K562 (cell line): ENCODE results near the gene MAD1L1. TPM values are rescaled to one million over a fixed set of nuclear protein-coding genes. Genes with fewer than 3 reads are reported as not detected.
A peak's percentile ranks its signal among the peaks of the same experiment; 100 is the strongest.

Source experiments
- ATAC-seq: fragments of 200-7000 bp; cut with Tn5 transposase; 3 replicates; pipeline ENCODE4 v1.9.1; 2020; ENCODE audit warnings: moderate library complexity
- BruUV-seq: library from RNA; stranded (reverse); fragments of 400-500 nt; replicated peaks from 2 replicates; lab custom pipeline; 2021; lab: Mats Ljungman, UMichigan
- CTCF ChIA-PET: fragments of 300-600 bp; formaldehyde crosslinking; extraction: SDS; loops from one replicate; lab custom pipeline; 2021; ENCODE audit warnings: low intra/inter-chr PET ratio; lab: Yijun Ruan, JAX
- POLR2A ChIA-PET: fragments of 300-600, 350-650 bp; sonication (Branson Sonifier 250); formaldehyde crosslinking; extraction: SDS; loops from one replicate; lab custom pipeline; 2021; ENCODE audit warnings: antibody characterized with exemption, inconsistent platforms; lab: Yijun Ruan, JAX
- DNase-seq, 4 experiments: peaks; one replicate each; pipeline versions ENCODE4 v3.0.0 to v3.0.0-alpha.2; 2011 to 2018; ENCODE audit warnings: low spot score in 3 of 4, mixed read lengths in 3 of 4; ENCODE audit errors: extremely low read depth in 1 of 4
- FAIRE-seq: peaks from 2 replicates; lab custom pipeline; 2011; peaks lifted over from hg19 to GRCh38; lab: Jason Lieb, UNC
- H2AFZ ChIP-seq: 2 replicates; pipeline ENCODE4 v1.6.0; 2011; ENCODE audit warnings: low read depth, low read length, control low read depth, inconsistent platforms
- H3K27ac ChIP-seq: fragments of 200-600 bp; 3 replicates; pipeline ENCODE4 v1.8.0; 2011; ENCODE audit warnings: low read depth, mild to moderate bottlenecking, control low read depth, inconsistent platforms, low read length, moderate library complexity, mixed read lengths; ENCODE audit errors: extremely low read depth
- H3K27me3 ChIP-seq, 2 experiments: fragments of 300-600 bp in 1 of 2; 2 replicates in 1 of 2; 3 replicates in 1 of 2; pipeline versions ENCODE4 v1.6.0 to v1.8.0; 2011; ENCODE audit warnings: inconsistent platforms in 2 of 2, low read length in 2 of 2, mild to moderate bottlenecking in 1 of 2, mixed read lengths in 1 of 2, moderate library complexity in 1 of 2; ENCODE audit not compliant: control insufficient read depth in 2 of 2, insufficient read depth in 2 of 2
- H3K36me3 ChIP-seq: fragments of 300-600 bp; 3 replicates; pipeline ENCODE4 v1.8.0; 2011; ENCODE audit warnings: mild to moderate bottlenecking, low read length, inconsistent platforms; ENCODE audit not compliant: control insufficient read depth, insufficient read depth
- H3K4me1 ChIP-seq, 2 experiments: fragments of 200-600 bp in 1 of 2; replicated peaks in 1 of 2; 2 replicates in 1 of 2; 3 replicates in 1 of 2; pipeline versions ENCODE4 v1.5.1 to v1.8.0; 2011; ENCODE audit warnings: inconsistent platforms in 2 of 2, low read length in 2 of 2, mild to moderate bottlenecking in 1 of 2, mixed read lengths in 1 of 2, moderate library complexity in 1 of 2; ENCODE audit not compliant: control insufficient read depth in 2 of 2, insufficient read depth in 2 of 2
- H3K4me2 ChIP-seq: 2 replicates; pipeline ENCODE4 v1.6.1; 2011; ENCODE audit warnings: low read length, control low read depth, inconsistent platforms, mixed read lengths; ENCODE audit not compliant: insufficient read depth
- H3K4me3 ChIP-seq: fragments of 200-600 bp; sonication (generic), shearing (Covaris generic); 2 replicates; pipeline ENCODE4 v1.5.1; 2016; ENCODE audit warnings: control low read depth, inconsistent platforms
- H3K79me2 ChIP-seq: fragments of 200-600 bp; 3 replicates; pipeline ENCODE4 v1.8.0; 2011; ENCODE audit warnings: low read length, inconsistent platforms; ENCODE audit not compliant: control insufficient read depth, insufficient read depth
- H3K9ac ChIP-seq, 2 experiments: 2 replicates each; pipeline versions ENCODE4 v1.6.0 to v1.6.1; 2011; ENCODE audit warnings: low read depth in 2 of 2, low read length in 2 of 2, control low read depth in 1 of 2, inconsistent platforms in 1 of 2, mild to moderate bottlenecking in 1 of 2, mixed read lengths in 1 of 2; ENCODE audit not compliant: insufficient read depth in 1 of 2
- H3K9me1 ChIP-seq: one replicate; pipeline ENCODE4 v1.6.0; 2011; ENCODE audit warnings: inconsistent platforms, mild to moderate bottlenecking, low read length, moderate library complexity; ENCODE audit not compliant: control insufficient read depth, insufficient read depth
- H3K9me3 ChIP-seq: replicated peaks from 2 replicates; pipeline ENCODE4 v1.5.1; 2011; ENCODE audit warnings: low read depth, low read length, inconsistent platforms; ENCODE audit not compliant: control insufficient read depth, insufficient read depth
- H4K20me1 ChIP-seq: replicated peaks from 2 replicates; pipeline ENCODE4 v1.6.1; 2011; ENCODE audit warnings: low read length, inconsistent platforms, mixed read lengths; ENCODE audit not compliant: control insufficient read depth, insufficient read depth
- CCAR2 ChIP-seq: fragments of 200-400 bp; formaldehyde crosslinking; IDR thresholded peaks from 2 replicates; pipeline ENCODE4 v1.6.1; 2017; ENCODE audit warnings: mild to moderate bottlenecking, low read depth, low read length
- DDX20 ChIP-seq: fragments of 450-650 bp; IDR thresholded peaks from 2 replicates; pipeline ENCODE4 v1.6.1; 2016; ENCODE audit warnings: missing genetic modification characterization, low read depth, mild to moderate bottlenecking, missing compliant biosample characterization, moderate library complexity
- E2F3 ChIP-seq: fragments of 250-450 bp; sonication (Bioruptor Pico); IDR thresholded peaks from 2 replicates; pipeline ENCODE4 v1.4.0; 2020; ENCODE audit warnings: mild to moderate bottlenecking
- ETS2 ChIP-seq: IDR thresholded peaks from 2 replicates; pipeline ENCODE4 v1.6.1; 2016; ENCODE audit warnings: borderline replicate concordance, missing genetic modification characterization, mild to moderate bottlenecking, moderate library complexity, missing compliant biosample characterization; ENCODE audit not compliant: poor library complexity, severe bottlenecking
- FOXA1 ChIP-seq: fragments of 450-650 bp; IDR thresholded peaks from 2 replicates; pipeline ENCODE4 v1.6.1; 2016; ENCODE audit warnings: mild to moderate bottlenecking, borderline replicate concordance
- KLF6 ChIP-seq: fragments of 250-450 bp; sonication (Bioruptor Pico); IDR thresholded peaks from 2 replicates; pipeline ENCODE4 v1.4.0; 2020; ENCODE audit warnings: mild to moderate bottlenecking, moderate library complexity, borderline replicate concordance
- L3MBTL2 ChIP-seq: fragments of 450-650 bp; IDR thresholded peaks from 2 replicates; pipeline ENCODE4 v1.6.1; 2016; ENCODE audit warnings: mild to moderate bottlenecking, moderate library complexity
- MAFF ChIP-seq: IDR thresholded peaks from 2 replicates; pipeline ENCODE4 v1.6.1; 2012; ENCODE audit warnings: low read length, improper control_type of control experiment
- NFATC3 ChIP-seq: fragments of 450-650 bp; IDR thresholded peaks from 2 replicates; pipeline ENCODE4 v1.6.1; 2017; ENCODE audit warnings: mild to moderate bottlenecking
- PML ChIP-seq: IDR thresholded peaks from 2 replicates; pipeline ENCODE4 v1.6.1; 2012; ENCODE audit warnings: low read length, inconsistent platforms
- POLR2AphosphoS2 ChIP-seq: IDR thresholded peaks from 2 replicates; pipeline ENCODE4 v1.6.1; 2012; ENCODE audit warnings: low read length, improper control_type of control experiment
- POLR3G ChIP-seq: IDR thresholded peaks from 2 replicates; pipeline ENCODE4 v1.6.1; 2011; ENCODE audit not compliant: insufficient read length, insufficient replicate concordance; ENCODE audit errors: extremely low read depth
- SPI1 ChIP-seq: IDR thresholded peaks from 2 replicates; pipeline ENCODE4 v1.6.1; 2011; ENCODE audit warnings: low read depth, low read length, control low read depth, borderline replicate concordance
- ZFX ChIP-seq: sonication (generic); formaldehyde crosslinking; IDR thresholded peaks from 2 replicates; pipeline ENCODE4 v1.8.0; 2022; ENCODE audit warnings: mild to moderate bottlenecking, missing genetic modification reagents, moderate library complexity
- ZNF134 ChIP-seq: fragments of 250-450 bp; sonication (Bioruptor Pico); conservative IDR thresholded peaks from 2 replicates; pipeline ENCODE4 v1.4.0; 2020
- ZNF24 ChIP-seq: fragments of 450-650 bp; IDR thresholded peaks from 2 replicates; pipeline ENCODE4 v1.6.1; 2016
- ZNF431 ChIP-seq: sonication (generic); formaldehyde crosslinking; IDR thresholded peaks from 2 replicates; pipeline ENCODE4 v1.8.0; 2022; ENCODE audit warnings: mild to moderate bottlenecking, missing genetic modification reagents
- WGBS: fragments of 100-300 bp; shearing (Covaris generic); methylation state at CpG from one replicate; pipeline ENCODE4 v1.1.6; 2016; ENCODE audit warnings: low coverage, mixed read lengths; ENCODE audit not compliant: insufficient coverage; ENCODE audit errors: missing lambda C conversion rate; 5-methylcytosine and 5-hydroxymethylcytosine counted together
- in situ Hi-C: fragments of 300-500 bp; cut with MboI; formaldehyde crosslinking; loops from 4 replicates; pipeline ENCODE4 v1.15.0; 2018; ENCODE audit warnings: inconsistent platforms, mixed read lengths
- intact Hi-C: fragments of 100-400 bp; cut with micrococcal nuclease; formaldehyde crosslinking; loops from 2 replicates; pipeline ENCODE4 v1.14.2; 2022
- polyA plus RNA-seq, 8 experiments: library from polyadenylated mRNA; depleted of rRNA in 4 of 8; stranded (reverse) in 5 of 8; unstranded in 3 of 8; fragments of >200 nt; fragmentation: Nextera tagmentation in 2 of 8; fragmentation: Illumina TruSeq in 1 of 8; extraction: Ambion mirVana in 2 of 8; extraction: Trizol in 1 of 8; gene quantifications; 2 replicates each; pipeline versions ENCODE4 v1.2.1 to v1.2.3, GENCODE V29; 2011 to 2014; ENCODE audit warnings: inconsistent platforms in 1 of 8, missing spikeins in 1 of 8
- total RNA-seq, 7 experiments: library from RNA; depleted of rRNA in 6 of 7; stranded (reverse); fragments of >200 nt in 6 of 7; fragmentation: Illumina TruSeq in 2 of 7; extraction: Trizol in 2 of 7; gene quantifications; 2 replicates each; pipeline versions ENCODE4 v1.2.1 to v1.2.3, GENCODE V29; 2011 to 2021; ENCODE audit warnings: low replicate concordance in 1 of 7
- TF ChIP-seq, protein P1 (sequence below): sonication (generic); formaldehyde crosslinking; IDR thresholded peaks from 2 replicates; pipeline ENCODE4 v1.8.0; 2023; ENCODE audit warnings: mild to moderate bottlenecking, missing genetic modification reagents
- TF ChIP-seq, protein P2 (sequence below): sonication (generic); formaldehyde crosslinking; IDR thresholded peaks from 2 replicates; pipeline ENCODE4 v1.8.0; 2022; ENCODE audit warnings: mild to moderate bottlenecking, low read depth, missing genetic modification reagents
- TF ChIP-seq, protein P3 (sequence below): sonication (generic); formaldehyde crosslinking; IDR thresholded peaks from 2 replicates; pipeline ENCODE4 v1.8.0; 2022; ENCODE audit warnings: missing genetic modification reagents, mild to moderate bottlenecking, moderate library complexity, borderline replicate concordance

MAD1L1 gene
- total and polyA plus RNA-seq, 9 of the 15 experiments (the other 6 are each of a cell fraction or from before 2014, with no cell fraction given) = 1.7 to 89.7 (median 18.0) TPM

DNA sequence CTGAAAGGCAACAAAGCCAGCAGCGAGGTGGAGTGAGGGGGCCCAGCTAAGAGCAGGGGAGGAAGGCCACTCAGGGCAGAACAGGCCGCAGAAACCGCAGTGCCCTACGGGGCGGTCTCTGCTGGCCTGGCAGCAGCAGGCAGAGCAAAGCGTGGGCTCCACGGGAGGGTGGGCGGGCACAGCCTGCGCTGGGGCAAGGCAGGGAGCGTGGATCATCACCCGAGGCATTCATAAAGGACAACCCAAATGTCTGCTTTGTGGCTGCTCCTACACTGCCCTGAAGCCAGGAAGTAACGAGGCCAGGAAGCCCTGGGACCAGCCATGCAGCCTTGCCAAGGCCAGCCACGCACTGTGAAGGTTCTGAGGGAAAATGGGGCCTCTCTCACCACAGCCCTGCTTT, 127.5 kb downstream of the MAD1L1 start:
- H3K4me2 ChIP-seq = no peak overlapping the region
- no peaks in the 10 kb centered on the region for H3K9me3 ChIP-seq
- no peaks in the 10 kb centered on the region for H4K20me1 ChIP-seq
- BruUV-seq = no TSS peak
- TF ChIP-seq E2F3 (CRISPR knock-in tag) = no peak
- TF ChIP-seq KLF6 (CRISPR knock-in tag) = no peak
- TF ChIP-seq DDX20 (tag) = no peak
- TF ChIP-seq, protein P1, sequence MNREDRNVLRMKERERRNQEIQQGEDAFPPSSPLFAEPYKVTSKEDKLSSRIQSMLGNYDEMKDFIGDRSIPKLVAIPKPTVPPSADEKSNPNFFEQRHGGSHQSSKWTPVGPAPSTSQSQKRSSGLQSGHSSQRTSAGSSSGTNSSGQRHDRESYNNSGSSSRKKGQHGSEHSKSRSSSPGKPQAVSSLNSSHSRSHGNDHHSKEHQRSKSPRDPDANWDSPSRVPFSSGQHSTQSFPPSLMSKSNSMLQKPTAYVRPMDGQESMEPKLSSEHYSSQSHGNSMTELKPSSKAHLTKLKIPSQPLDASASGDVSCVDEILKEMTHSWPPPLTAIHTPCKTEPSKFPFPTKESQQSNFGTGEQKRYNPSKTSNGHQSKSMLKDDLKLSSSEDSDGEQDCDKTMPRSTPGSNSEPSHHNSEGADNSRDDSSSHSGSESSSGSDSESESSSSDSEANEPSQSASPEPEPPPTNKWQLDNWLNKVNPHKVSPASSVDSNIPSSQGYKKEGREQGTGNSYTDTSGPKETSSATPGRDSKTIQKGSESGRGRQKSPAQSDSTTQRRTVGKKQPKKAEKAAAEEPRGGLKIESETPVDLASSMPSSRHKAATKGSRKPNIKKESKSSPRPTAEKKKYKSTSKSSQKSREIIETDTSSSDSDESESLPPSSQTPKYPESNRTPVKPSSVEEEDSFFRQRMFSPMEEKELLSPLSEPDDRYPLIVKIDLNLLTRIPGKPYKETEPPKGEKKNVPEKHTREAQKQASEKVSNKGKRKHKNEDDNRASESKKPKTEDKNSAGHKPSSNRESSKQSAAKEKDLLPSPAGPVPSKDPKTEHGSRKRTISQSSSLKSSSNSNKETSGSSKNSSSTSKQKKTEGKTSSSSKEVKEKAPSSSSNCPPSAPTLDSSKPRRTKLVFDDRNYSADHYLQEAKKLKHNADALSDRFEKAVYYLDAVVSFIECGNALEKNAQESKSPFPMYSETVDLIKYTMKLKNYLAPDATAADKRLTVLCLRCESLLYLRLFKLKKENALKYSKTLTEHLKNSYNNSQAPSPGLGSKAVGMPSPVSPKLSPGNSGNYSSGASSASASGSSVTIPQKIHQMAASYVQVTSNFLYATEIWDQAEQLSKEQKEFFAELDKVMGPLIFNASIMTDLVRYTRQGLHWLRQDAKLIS (CRISPR knock-in tag) = no peak
- no peak for TF ChIP-seq SPI1
- no peak for TF ChIP-seq ZFX
- TF ChIP-seq ZNF431 (CRISPR knock-in tag) = no peak
- no peak for TF ChIP-seq MAFF
- TF ChIP-seq, protein P2, sequence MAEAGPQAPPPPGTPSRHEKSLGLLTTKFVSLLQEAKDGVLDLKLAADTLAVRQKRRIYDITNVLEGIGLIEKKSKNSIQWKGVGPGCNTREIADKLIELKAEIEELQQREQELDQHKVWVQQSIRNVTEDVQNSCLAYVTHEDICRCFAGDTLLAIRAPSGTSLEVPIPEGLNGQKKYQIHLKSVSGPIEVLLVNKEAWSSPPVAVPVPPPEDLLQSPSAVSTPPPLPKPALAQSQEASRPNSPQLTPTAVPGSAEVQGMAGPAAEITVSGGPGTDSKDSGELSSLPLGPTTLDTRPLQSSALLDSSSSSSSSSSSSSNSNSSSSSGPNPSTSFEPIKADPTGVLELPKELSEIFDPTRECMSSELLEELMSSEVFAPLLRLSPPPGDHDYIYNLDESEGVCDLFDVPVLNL = no peak
- no peak for TF ChIP-seq ZNF24
- no peak for TF ChIP-seq ZNF134 (CRISPR knock-in tag)
- no peak for TF ChIP-seq ETS2 (tag)
- no peak for TF ChIP-seq POLR3G
- TF ChIP-seq, protein P3, sequence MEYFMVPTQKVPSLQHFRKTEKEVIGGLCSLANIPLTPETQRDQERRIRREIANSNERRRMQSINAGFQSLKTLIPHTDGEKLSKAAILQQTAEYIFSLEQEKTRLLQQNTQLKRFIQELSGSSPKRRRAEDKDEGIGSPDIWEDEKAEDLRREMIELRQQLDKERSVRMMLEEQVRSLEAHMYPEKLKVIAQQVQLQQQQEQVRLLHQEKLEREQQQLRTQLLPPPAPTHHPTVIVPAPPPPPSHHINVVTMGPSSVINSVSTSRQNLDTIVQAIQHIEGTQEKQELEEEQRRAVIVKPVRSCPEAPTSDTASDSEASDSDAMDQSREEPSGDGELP (CRISPR knock-in tag) = no peak
- TF ChIP-seq FOXA1 = no peak
- TF ChIP-seq CCAR2 = no peak
- no peak for TF ChIP-seq POLR2AphosphoS2
- TF ChIP-seq NFATC3 = no peak
- no peak for TF ChIP-seq PML
- TF ChIP-seq L3MBTL2 = no peak
- H3K4me3 ChIP-seq = no peak overlapping the region
- H3K36me3 ChIP-seq = peaks cover 9% of the 10 kb centered on the region; the same call in 2 of the 3 replicates
- peaks cover 48 to 77% of the 10 kb centered on the region in 2 experiments for H3K4me1 ChIP-seq
- H3K9ac ChIP-seq = peak overlapping the region; percentile 48 to 84; a peak in 3 of 4 replicates
- POLR2A ChIA-PET = no interaction called here
- intact Hi-C loops (loop anchor here (2.0 to 10.0 kb wide), 2 partner anchors 84 to 250 kb away; no protein-coding TSS in a partner anchor), in situ Hi-C loops (no loop called here)
- FAIRE-seq = no peak
- ATAC-seq = no peak
- no peaks in the 10 kb centered on the region for H3K9me1 ChIP-seq
- H3K27ac ChIP-seq = peak overlapping the region; percentile 82; the same call in 2 of the 3 replicates
- peaks cover 12% of the 10 kb centered on the region; the same call in 2 of the 3 replicates for H3K79me2 ChIP-seq
- no peak overlapping the region for H2AFZ ChIP-seq
- WGBS = 86% methylated on average over 4 of the region's 13 CpGs
- CTCF ChIA-PET = no interaction called here
- H3K27me3 ChIP-seq = no peaks in the 10 kb centered on the region; a peak in 1 of 5 replicates
- DNase-seq = no peak
